HG03175 (cell line): ENCODE data around the gene POLRMT.
"Not testable (repeated sequence)": the region's sequence is repeated elsewhere in the genome, so short reads cannot be mapped to it uniquely, and the experiment has no call there.

Source experiments
- ATAC-seq: cut with Tn5 transposase; IDR thresholded peaks from one replicate; pipeline ENCODE4 v1.9.1; 2021; ENCODE audit warnings: mild to moderate bottlenecking, moderate library complexity; ENCODE audit not compliant: unreplicated experiment

POLRMT gene

DNA sequence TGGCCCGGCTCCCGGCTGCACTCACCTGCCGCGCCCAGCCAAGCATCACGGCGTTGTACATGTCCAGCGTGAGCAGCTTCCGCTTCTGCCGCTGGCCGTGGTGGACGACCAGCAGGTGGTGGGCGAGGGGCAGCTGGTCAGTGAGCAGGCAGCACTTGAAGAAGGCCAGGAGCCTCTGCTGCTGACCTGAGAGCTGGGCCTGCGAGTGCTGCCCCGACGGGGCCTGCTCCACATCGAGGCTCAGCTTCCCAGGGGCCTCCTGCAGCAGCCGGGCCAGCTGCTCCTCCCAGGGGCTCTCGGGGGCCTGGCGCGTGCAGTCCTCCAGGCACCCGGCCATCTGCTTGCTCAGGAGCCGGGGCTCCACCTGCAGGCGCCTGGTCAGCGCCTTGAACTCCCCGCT, 3.8 kb downstream of the POLRMT start:
- not testable (repeated sequence) for ATAC-seq

DNA sequence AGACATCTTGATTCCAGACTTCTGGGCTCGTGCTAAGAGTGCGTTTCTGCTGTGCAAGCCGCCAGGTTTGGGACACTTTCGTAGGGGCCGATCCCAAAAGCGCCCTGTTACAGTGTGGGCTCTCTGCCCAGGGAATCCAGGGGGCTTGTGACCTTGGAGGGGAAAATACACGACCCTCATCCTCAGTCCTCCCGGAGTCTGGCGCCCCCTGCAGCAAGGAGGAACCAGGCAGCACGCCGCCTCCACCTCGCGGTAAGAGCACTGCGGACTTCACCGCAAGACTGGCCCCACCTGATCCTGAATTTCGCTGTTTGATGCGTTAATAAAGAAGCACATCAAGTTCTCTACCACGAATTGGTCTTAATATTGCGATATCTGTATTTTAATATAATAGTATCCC, 5.2 kb downstream of the POLRMT start:
- ATAC-seq, result no peak

DNA sequence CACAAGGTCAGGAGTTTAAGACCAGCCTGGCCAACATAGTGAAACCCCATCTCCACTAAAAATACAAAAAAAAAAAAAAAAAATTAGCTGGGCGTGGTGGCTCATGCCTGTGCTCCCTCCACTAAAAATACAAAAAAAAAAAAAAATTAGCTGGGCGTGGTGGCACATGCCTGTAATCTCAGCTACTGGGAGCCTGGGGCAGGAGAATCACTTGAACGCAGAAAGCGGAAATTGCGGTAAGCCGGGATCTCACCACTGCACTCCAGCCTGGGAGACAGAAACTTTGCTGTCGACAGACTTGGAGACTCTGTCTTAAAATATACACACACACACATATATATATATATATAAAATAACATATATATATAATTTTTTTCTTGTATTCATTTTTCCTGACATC, 6.8 kb downstream of the POLRMT start:
- not testable (repeated sequence) for ATAC-seq

DNA sequence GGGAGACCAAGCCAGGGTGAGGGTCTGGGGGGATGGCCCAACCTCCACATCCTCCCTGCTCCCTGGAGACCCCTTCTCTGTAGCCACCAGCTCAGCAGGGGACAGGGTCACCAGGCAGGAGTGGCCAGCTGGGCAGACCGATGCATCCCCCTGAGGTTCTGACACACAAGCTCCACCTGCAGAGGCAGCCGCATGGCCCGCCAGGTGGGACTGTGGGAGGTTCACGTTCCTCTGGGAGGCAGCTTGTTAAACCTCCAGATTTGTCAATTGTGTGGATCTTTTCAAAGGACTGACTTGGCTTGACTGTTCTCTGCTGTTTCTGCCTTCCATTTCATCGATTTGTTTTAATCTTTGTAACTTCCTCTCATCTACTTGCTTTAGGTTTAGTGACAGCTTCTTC, 8.1 kb downstream of the POLRMT start:
- ATAC-seq, result no peak

DNA sequence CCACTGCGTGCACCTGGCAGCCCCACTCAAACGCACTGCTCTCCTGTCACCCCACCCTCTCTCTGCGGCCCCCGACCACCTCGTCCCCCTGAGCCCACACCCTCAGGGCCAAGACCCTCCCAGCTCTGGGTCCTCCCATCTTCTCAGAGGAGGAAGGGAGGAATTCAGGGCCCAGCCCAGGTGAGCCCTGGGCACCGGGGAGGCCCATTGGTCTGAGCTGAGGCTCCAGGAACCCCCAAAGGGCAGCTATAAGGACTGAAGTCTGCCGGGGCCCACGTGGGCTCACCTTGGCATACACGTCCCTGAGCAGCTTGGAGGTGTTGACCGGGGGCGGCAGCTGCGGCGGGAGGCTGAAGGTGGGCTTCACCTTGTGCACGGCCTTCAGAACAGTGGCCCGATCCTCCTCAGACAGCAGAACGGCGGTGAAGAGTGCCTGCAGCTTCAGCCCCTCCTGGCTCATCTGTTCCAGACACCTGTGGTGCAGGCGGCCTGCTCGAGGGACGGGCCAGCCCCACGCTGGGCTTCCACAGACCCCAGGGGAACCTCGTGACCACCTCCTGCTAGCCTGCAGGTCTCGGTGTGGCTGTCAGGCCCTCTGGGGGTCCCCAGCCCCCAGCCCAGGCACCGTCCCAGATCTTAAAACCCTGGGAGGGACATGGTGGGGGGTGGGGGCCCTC, 8.8 kb downstream of the POLRMT start:
- no peak for ATAC-seq

DNA sequence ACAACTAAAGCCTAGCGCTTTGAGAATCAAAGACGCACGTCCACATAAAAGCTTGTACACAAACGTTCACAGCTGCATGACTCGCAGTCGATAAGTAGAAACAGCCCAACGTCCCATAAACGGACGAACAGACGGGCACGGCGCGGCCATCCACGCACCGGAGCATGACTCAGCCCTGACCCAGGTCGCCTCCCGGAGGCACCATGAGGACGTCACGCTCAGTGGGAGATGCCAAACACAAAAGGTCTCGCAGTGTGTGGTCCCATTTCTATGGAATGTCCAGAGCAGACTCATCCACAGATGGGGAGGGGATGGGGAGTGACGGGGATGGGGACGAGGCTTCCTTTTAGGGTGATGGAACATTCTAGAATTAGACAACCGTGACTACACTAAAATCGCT, 9.4 kb downstream of the POLRMT start:
- ATAC-seq, result no peak

DNA sequence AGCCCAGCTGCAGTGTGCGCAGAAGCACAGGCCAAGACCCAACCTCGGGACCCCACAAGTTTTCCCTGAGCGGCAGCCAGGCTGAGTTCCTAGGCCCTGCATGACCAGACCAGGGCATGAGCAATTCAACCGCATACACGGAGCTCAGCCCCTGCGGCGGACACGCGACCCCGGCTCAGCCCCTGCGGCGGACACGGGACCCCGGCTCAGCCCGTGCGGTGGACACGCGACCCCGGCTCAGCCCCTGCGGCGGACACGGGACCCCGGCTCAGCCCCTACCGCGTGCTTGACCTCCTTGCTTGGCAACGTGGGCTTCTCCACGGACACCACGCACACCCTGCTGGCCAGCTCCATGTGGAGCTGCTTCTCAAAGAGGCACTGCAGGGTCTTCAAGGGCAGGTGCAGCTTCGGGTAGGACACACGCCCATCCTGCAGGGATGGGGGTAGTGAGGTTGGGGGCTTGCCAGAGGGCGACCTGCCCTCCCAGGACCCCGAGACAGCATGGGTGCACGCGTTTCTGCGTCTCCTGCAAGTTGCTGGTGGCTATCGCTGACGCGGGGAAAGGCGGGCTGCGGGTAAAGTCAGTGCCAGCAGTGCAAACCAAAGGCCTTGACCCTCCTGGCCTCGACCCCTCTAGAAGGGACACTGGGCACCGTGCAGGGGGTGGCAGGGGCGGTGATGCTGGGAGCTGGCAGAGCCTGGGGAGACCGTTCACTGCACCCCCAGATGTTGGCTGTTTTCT, 10.0 kb downstream of the POLRMT start:
- no peak for ATAC-seq

DNA sequence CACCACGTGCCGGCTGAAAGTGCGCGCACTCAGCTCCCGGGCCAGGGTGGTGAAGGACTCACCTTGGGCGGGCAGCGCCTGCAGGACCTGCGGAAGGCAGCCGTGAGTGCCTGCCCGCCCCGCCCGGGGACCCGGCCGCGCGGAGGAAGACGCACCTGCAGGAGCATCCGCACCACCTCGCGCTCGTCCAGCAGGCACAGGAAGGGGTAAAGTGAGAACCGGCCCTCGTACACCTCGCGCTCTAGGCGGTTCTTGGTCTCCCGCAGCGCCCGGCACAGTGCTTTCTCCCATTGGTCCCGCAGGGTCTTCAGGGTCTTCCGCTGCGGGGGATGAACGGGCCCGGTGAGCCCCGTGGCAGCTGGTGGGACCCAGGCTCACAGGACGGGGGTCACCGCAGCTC, 10.7 kb downstream of the POLRMT start:
- ATAC-seq, result no peak

DNA sequence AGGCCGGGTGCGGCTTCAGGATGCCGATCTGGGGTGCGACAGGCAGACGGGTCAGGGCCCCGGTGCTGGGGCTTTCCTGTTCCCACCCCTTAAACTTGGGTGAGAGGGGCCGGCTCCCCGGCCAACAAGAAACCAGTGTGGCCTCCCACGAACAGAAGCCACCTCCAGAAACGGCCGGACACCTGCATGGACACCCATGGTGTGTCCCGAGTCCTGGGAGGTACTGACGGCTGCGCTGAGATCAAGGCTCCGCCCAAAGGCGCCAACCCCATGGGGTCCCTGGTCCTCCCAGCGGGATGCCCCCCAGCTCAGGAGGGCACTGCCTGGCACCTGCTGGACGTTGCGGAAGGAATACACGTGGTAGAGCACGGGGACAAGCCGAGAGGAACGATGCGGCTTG, 11.5 kb downstream of the POLRMT start:
- ATAC-seq, result no peak

DNA sequence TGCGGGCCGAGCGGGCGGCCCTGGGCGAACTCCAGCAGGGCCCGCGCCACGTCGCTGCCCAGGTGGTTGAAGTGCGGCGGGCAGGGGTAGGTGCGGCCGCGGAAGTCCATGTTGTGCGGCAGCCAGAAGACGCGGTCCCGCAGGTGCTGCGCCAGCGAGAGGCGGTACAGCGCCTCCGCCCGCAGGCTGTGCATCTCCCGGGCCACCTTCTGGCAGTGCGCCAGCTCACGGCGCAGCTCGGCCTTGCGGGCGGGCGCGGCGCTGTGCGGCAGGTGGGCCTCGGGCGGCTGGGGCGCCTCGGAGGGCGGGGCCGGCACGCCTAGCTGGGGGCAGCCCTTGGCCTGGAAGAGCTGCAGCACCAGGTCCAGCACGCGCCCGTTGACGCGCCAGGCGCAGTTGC, 12.1 kb downstream of the POLRMT start:
- ATAC-seq, result not testable (repeated sequence)

DNA sequence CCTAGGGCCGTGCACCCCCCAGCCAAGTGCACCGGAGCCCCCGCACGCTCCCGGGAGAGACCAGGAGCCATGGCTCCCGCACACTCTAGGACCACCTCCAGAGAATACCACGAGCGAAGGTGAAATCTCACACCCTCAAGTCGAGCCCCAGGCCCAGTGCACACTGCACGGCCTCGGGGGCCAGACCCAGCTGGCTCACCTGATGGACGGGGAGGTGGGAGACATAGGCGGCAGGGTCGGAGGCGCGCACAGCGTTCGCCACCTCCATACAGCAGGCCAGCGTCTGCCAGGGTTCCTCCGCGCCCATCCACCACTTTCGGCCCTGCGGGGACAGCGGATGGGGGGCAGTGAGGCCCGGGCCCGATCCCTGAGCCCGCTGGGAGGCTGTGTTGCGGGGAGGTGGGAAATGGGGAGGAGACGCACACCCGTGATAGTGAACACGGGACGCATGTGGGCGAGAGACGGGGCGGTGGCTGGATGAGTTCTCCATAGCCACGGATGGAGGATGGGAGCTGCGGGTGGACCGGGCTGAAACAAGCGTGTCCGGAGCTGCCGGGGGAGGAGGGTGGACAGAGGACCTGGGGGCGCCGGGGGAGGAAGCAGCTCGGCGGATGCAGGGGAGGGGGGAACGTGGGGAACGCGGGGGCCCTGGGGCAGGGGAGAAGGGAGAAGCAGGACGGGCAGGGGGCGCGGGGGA, 13.0 kb downstream of the POLRMT start:
- no peak for ATAC-seq

DNA sequence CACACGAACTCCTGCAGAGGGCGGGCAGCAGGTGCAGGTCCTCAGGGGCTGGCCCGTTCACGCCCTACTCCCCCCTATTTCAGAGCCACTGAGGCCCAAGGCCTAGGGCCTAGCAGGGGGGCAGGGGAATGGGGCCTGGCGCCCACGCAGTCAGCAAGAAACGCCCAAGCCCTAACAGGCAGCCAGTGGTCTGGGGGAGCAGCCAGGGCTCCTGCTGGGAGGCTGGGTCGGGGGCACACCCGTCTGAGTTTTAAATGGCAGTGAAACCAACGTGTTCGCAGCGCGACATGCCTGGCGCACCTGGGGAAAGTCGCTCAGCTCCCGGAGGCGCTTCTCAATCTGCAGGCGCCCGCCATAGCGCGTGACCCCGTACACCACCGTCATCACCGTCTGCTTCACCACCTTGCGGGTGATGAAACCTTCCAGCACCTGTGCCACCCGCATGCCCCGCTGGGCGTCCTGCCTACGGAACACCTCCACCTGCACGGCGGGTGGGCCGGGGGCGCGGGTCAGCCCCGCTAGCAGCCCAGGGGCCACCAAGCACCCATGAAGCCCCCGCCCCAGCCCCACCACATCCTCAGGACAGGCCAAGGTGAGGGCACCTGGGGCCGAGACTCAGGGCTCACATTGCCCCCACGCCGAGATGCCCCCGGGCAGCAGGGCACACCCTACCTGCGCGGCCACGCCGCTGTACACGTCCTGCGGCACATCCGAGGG, 13.9 kb downstream of the POLRMT start:
- ATAC-seq, result no peak

DNA sequence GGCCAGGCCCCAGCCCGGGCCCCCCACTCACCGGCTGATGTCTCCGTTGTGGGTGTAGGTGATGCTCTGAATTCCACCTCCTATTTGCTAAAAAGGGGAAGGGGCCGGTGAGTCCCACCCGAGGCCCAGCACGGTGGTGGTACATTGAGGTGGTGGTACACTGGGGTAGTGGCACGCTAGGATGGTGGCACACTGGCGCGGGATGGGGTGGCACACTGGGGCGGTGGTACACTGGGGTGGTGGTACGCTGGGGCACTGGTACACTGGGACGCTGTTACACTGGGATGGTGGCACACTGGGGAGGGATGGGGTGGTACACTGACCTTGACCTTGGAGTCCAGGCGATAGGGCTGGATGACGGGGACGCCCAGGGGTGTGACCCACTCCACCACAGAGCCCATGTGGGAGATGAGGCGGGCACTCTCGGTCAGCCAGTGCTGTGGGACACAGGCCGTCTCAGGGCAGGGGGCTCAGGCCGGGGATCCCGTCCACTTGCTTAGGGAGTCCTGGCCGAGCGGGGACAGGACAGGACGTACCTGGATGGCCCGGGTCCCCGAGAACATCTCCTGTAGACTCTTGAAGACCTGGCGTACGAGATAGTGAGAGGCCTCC, 14.6 kb downstream of the POLRMT start:
- ATAC-seq, result no peak

DNA sequence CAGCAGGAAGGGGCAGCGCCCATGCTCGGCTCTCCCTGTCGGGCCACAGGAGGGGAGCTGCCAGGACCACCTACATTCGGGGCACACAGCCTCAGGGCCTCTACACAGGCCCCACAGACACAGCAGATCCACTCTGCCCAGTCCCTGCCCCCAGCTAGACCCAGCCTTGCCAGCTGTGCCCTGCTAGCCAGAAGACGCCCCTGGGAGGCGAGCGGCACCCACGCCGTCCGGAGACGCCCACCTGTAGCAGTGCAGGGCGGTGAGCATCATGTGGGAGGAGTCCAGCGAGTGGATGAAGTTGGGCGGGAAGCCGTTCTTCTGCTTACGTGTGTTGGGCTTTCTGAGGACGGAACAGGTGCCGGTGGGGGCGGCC, 15.1 kb downstream of the POLRMT start:
- ATAC-seq, result no peak

DNA sequence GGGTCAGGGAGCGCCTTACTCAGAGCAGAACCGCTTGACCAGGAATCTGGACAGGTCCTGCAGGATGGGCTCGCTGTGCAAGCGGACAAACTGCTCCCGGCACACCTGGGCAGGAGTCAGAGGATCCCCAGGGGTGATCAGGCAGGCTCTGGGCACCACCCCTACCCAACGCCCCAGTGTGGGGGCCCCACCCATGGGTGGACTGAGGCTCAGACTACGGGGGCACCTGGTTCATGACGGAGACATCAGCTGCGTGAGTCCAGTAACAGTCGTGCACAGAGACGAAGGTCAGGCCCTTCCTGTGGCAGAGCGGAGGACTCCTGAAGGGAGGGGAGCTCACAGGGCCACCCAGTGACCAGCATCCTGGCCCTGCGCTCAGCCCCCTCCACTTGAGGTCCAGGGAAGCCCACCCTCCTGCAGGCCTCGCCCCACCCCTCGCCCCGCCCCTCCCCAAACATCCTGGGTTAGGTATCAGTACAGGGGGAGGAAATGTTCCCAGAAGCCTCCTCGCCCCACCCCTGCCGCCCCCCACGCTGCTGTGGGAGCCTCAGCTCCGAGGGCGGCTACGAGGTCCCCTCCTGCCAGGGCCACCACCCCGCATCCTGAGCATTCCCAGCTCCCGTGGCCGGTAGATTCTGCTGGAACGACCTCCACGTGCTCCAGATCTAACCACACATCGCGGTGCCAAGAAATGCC, 15.6 kb downstream of the POLRMT start:
- no peak for ATAC-seq

DNA sequence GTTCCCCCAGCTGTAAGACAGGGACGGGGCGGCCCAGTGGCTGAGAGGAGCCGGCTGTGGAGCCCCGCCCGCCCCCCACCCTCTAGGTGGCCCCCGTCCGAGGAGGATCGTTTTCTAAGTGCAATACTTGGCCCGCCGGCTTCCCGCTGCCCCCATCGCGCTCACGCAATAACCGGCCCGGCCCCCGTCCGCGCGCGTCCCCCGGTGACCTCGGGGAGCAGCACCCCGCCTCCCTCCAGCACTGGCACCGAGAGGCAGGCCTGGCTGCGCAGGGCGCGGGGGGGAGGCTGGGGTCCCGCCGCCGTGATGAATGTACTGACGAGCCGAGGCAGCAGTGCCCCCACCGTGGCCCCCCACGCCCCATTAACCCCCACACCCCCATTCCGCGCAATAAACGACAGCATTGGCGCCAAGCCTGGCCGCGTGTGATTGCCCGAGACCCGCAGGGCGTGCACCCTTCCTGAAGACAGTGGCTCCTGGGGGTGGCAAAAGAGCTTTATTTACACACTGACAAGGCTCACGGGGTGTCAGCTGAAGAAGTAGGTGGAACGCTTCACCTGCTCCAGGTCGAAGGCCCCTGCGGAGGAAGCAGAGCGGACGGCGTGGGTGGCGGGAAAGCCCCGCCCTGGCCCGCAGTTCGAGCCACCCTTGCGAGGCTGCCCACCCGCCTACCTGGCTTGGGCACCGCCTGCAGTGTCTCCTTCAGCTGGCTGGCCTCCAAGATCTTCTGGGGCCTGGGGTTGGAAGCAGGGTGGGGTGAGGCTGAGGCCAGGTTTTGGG, 16.4 kb downstream of the POLRMT start:
- no peak for ATAC-seq

DNA sequence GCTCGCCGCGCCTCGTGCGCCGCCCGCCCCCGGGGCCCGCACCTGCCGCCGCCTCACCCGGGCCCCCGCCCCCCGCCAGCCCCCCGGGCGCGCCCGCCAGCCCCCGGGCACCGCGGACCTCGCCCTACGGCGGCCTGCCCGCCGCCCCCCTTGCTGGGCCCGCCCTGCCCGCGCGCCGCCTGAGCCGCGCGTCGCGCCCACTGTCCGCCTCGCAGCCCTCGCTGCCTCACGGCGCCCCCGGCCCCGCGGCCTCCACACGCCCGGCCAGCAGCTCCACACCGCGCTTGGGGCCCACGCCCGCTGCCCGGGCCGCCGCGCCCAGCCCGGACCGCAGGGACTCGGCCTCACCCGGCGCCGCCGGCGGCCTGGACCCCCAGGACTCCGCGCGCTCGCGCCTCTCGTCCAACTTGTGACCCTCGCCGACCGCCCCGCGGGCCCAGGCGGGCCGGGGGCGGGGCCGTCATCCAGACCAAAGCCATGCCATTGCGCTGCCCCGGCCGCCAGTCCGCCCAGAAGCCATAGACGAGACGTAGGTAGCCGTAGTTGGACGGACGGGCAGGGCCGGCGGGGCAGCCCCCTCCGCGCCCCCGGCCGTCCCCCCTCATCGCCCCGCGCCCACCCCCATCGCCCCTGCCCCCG, 17.2 kb downstream of the POLRMT start:
- ATAC-seq, result no peak

DNA sequence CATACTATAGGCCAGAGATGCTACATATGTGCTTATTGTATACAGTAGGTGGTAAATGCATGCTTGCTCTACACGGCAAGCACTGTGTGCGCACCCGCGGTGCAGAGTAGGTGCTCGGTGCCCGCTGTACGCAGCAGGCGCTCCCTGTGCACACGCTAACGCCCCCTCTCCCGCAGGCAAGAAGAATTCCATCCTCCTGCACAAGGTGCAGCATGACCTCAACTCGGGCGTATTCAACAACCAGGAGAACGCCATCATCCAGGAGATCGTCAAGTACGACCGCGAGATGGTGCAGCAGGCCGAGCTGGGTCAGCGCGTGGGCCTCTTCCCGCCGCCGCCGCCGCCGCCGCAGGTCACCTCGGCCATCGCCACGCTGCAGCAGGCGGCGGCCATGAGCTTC, 17.7 kb downstream of the POLRMT start:
- ATAC-seq, result no peak
